Prostate gland (tissue), 2 donors: Measurements from ENCODE around the gene TIAM2. TPM values are rescaled to one million over a fixed set of nuclear protein-coding genes. Genes with fewer than 3 reads are reported as not detected.

Experiments
- DNase-seq: peaks from one replicate; pipeline ENCODE4 v3.0.0-alpha.2; 2019; ENCODE audit warnings: low spot score
- H3K27ac ChIP-seq, 2 donors: fragments of 200-600 bp; sonication (generic); 2 replicates each; pipeline ENCODE4 v1.5.1; 2017 to 2019
- H3K27me3 ChIP-seq: fragments of 200-600 bp; sonication (generic); replicated peaks from 2 replicates; pipeline ENCODE4 v1.5.1; 2019; ENCODE audit not compliant: insufficient read depth
- H3K36me3 ChIP-seq, 2 donors: fragments of 200-600 bp; sonication (generic); 1 replicate in 1 of 2; 2 replicates in 1 of 2; pipeline versions ENCODE4 v1.5.1 to v1.8.1; 2017 to 2019
- H3K4me1 ChIP-seq: fragments of 200-600 bp; sonication (generic); replicated peaks from 2 replicates; pipeline ENCODE4 v1.5.1; 2019
- H3K4me3 ChIP-seq, 2 donors: fragments of 200-600 bp; sonication (generic); 2 replicates each; pipeline ENCODE4 v1.5.1; 2017 to 2019
- H3K9me3 ChIP-seq: fragments of 200-600 bp; sonication (generic); 2 replicates; pipeline ENCODE4 v1.5.1; 2017
- POLR2A ChIP-seq: fragments of 450-650 bp; IDR thresholded peaks from one replicate; pipeline ENCODE4 v1.6.1; 2016; ENCODE audit warnings: antibody characterized with exemption, mild to moderate bottlenecking
- POLR2AphosphoS5 ChIP-seq: sonication (generic); formaldehyde crosslinking; IDR thresholded peaks from one replicate; pipeline ENCODE4 v1.6.1; 2017; ENCODE audit warnings: antibody characterized with exemption
- WGBS: methylation state at CpG from one replicate; pipeline ENCODE4 v1.1.5; 2018; 5-methylcytosine and 5-hydroxymethylcytosine counted together
- intact Hi-C: fragments of 100-400 bp; cut with DNase I; formaldehyde crosslinking; loops from one replicate; pipeline ENCODE4 v1.14.2; 2022
- total RNA-seq, 2 donors: library from RNA; depleted of rRNA; stranded (reverse); fragments of >200 nt; gene quantifications; one replicate each; pipeline ENCODE4 v1.1.0, GENCODE V29; 2016
- TF ChIP-seq, protein P1 (sequence below), 4 experiments: fragments of 200-600 bp in 2 of 4; fragments of 450-650 bp in 2 of 4; sonication (generic) in 2 of 4; IDR thresholded peaks; 1 replicate in 3 of 4; 2 replicates in 1 of 4; pipeline ENCODE4 v1.5.1; 2016 to 2019; ENCODE audit warnings: antibody characterized with exemption in 4 of 4, mild to moderate bottlenecking in 2 of 4, moderate library complexity in 2 of 4

TIAM2 gene
- total RNA-seq, 2 donors from 2014 or later = 13.1 to 21.6 TPM

- Histone ChIP-seq H3K36me3 (no peaks in the 10 kb centered on the region), H3K9me3 (no peaks in the 10 kb centered on the region), H3K4me3 (no peak overlapping the region), H3K4me1 (no peaks in the 10 kb centered on the region), H3K27me3 (no peaks in the 10 kb centered on the region), H3K27ac (no peak overlapping the region)
- DNase-seq = no peak
- intact Hi-C loops = no loop called here
- 73% methylated on average over 3 of the region's 3 CpGs for WGBS
- TF ChIP-seq, protein P1, sequence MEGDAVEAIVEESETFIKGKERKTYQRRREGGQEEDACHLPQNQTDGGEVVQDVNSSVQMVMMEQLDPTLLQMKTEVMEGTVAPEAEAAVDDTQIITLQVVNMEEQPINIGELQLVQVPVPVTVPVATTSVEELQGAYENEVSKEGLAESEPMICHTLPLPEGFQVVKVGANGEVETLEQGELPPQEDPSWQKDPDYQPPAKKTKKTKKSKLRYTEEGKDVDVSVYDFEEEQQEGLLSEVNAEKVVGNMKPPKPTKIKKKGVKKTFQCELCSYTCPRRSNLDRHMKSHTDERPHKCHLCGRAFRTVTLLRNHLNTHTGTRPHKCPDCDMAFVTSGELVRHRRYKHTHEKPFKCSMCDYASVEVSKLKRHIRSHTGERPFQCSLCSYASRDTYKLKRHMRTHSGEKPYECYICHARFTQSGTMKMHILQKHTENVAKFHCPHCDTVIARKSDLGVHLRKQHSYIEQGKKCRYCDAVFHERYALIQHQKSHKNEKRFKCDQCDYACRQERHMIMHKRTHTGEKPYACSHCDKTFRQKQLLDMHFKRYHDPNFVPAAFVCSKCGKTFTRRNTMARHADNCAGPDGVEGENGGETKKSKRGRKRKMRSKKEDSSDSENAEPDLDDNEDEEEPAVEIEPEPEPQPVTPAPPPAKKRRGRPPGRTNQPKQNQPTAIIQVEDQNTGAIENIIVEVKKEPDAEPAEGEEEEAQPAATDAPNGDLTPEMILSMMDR (IDR thresholded peaks at IDR 0.05) = no peak
- TF ChIP-seq POLR2A (no peak), POLR2AphosphoS5 (no peak)
Observed at GRCh38 chr6:155064303-155064702, 69.2 kb downstream of the TIAM2 start.

DNA sequence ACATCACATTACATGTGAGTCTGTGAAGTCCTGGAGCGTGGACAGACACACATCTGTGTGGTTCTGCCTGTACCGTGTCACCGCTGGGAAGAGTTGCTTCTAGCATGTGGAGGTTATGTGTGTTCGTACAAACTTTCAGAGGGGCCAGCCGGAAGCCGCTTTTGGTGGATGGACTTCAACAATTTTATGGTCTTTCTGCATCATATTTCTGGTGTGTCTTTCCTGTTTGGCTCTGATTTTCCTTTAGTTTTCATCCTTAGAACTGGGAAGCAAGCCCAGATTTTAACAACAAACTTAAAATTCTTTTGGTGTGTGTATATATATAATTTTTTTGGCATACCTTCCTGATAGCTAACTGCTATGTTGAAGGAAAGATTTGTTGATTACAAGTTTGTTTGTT lies 71.2 kb downstream of the TIAM2 start:
- WGBS = 63% methylated on average over 6 of the region's 6 CpGs
- DNase-seq = no peak
- TF ChIP-seq POLR2A = no peak
- TF ChIP-seq POLR2AphosphoS5 = no peak
- TF ChIP-seq, protein P1 (IDR thresholded peaks at IDR 0.05) = no peak
- Histone ChIP-seq H3K4me3 (no peak overlapping the region), H3K27me3 (no peaks in the 10 kb centered on the region), H3K4me1 (no peaks in the 10 kb centered on the region), H3K36me3 (no peaks in the 10 kb centered on the region), H3K9me3 (no peaks in the 10 kb centered on the region), H3K27ac (no peak overlapping the region)
- intact Hi-C loops = no loop called here

DNA sequence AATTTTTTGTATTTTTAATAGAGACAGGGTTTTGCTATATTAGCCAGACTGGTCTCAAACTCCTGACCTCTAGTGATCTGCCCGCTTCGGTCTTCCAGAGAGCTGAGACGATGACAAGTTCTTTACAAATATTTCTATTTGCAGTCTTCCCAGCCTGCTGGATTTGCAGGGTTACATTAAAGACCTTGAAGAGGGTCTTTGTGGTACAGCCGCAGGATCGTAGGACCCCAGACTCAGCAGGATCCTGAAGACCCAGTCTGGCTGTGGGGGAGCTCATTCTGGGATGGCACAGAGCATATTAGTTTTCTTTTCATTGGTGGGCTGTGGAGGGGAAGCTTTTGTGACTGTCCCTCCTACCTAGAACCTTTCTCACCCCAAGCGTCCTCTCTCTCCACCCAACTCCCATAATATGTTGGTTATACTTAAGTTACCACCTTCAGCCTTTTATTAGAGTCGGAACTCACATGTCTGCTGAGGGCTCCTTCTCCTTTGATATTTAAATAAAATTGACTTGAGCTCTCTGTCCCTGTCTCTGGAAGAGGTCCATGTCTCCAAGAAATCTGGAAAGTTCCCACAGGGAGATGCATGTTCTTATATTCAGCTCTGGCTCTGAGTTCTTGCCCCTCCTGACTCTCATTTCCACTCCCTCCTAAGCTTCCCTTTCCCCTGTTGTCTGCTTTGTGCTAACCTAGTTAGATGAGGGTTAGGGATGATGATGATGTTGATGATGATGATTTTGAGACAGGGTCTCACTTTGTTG lies 72.0 kb downstream of the TIAM2 start:
- WGBS = 88% methylated on average over 7 of the region's 7 CpGs
- intact Hi-C loops = no loop called here

DNA sequence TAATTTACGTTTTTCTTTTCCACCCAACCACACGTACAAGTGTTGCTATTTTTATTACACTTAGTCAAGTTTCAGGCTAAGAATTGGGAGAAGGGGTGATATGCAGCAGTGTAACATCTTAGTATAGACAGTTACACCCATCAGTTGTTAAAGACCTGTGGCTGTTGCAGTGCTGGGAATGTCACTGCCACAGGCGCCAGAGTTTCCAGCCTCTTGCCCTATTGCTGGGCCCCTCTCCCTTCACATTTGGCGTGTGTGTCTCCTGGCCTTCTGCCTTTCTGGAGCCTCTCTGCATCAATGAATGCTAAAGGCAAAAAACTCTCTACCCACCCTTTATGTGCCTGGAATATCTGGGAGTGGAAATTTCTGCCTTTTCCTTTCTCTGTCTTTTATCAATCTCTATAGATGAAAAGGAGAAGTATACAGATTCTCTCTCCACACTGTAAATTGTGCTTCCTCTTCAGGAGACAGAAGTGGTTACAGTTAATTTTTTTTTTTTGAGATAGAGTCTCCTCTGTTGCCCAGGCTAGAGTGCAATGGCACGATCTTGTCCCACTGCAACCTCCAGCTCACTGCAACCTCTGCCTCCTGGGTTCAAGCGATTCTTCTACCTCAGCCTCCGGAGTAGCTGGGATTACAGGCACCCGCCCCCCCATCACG lies 73.0 kb downstream of the TIAM2 start:
- no peaks in the 10 kb centered on the region for H3K27me3 ChIP-seq
- no peaks in the 10 kb centered on the region for H3K4me1 ChIP-seq
- no peak for TF ChIP-seq POLR2A
- TF ChIP-seq, protein P1 (IDR thresholded peaks at IDR 0.05) = no peak
- TF ChIP-seq POLR2AphosphoS5 = no peak
- H3K36me3 ChIP-seq = no peaks in the 10 kb centered on the region
- H3K4me3 ChIP-seq = no peak overlapping the region
- H3K9me3 ChIP-seq = no peaks in the 10 kb centered on the region
- intact Hi-C loops = no loop called here
- no peak for DNase-seq
- no peak overlapping the region for H3K27ac ChIP-seq
- WGBS = 69% methylated on average over 9 of the region's 9 CpGs

More for the DNA sequence above, 72.0 kb downstream of the TIAM2 start:
- H3K36me3 ChIP-seq = no peaks in the 10 kb centered on the region
- no peak for TF ChIP-seq POLR2AphosphoS5
- H3K27me3 ChIP-seq = no peaks in the 10 kb centered on the region
- H3K27ac ChIP-seq = no peak overlapping the region
- no peak for DNase-seq
- no peak overlapping the region for H3K4me3 ChIP-seq
- H3K4me1 ChIP-seq = no peaks in the 10 kb centered on the region
- H3K9me3 ChIP-seq = no peaks in the 10 kb centered on the region

DNA sequence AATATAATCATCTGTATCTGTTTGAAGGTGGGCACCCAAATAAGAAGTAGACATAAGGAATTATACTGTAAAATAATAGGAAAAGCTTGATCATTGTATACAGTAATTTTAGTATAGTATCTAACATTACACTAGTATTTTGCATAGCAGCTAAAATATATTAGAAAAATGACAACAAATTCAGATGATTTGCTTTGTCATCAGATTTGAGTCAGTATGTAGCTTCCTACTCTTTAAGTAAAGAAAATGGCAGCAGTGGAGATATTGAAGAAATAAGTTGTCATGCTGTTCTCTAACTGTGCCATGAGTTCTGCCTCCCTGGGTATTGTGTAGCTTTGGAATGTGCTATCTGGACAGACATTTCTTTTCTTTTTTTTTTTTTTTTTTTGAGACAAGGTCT lies 74.4 kb downstream of the TIAM2 start:
- no peaks in the 10 kb centered on the region for H3K9me3 ChIP-seq
- intact Hi-C loops = no loop called here
- no peak overlapping the region for H3K4me3 ChIP-seq
- H3K27me3 ChIP-seq = no peaks in the 10 kb centered on the region
- TF ChIP-seq POLR2A (no peak), POLR2AphosphoS5 (no peak)
- TF ChIP-seq, protein P1 (IDR thresholded peaks at IDR 0.05) = no peak
- no peak overlapping the region for H3K27ac ChIP-seq
- DNase-seq = no peak
- no peaks in the 10 kb centered on the region for H3K36me3 ChIP-seq
- H3K4me1 ChIP-seq = no peaks in the 10 kb centered on the region
